Endothelial cell of umbilical vein (primary cell): ENCODE measurements around the gene PSMB3. TPM values are rescaled to one million over a fixed set of nuclear protein-coding genes. Genes with fewer than 3 reads are reported as not detected.

Source experiments
- BruUV-seq: library from RNA; stranded (reverse); fragments of 400-500 nt; replicated peaks from 2 replicates; lab custom pipeline; 2021; lab: Mats Ljungman, UMichigan
- CTCF ChIA-PET: fragments of 300-600, 350-600 bp; sonication (Branson Sonifier 250); formaldehyde crosslinking; loops from one replicate; lab custom pipeline; 2021; ENCODE audit warnings: antibody characterized with exemption, inconsistent platforms; lab: Charles Lee
- POLR2A ChIA-PET: fragments of 300-600, 350-600 bp; sonication (Branson Sonifier 250); formaldehyde crosslinking; loops from one replicate; lab custom pipeline; 2021; ENCODE audit warnings: antibody characterized with exemption, inconsistent platforms; lab: Charles Lee
- DNase-seq: peaks from one replicate; pipeline ENCODE4 v3.0.0-alpha.2; 2011; ENCODE audit warnings: low read depth, low spot score
- FAIRE-seq: peaks from 2 replicates; lab custom pipeline; 2011; peaks lifted over from hg19 to GRCh38; lab: Jason Lieb, UNC
- H2AFZ ChIP-seq: 2 replicates; pipeline ENCODE4 v1.6.0; 2012; ENCODE audit warnings: low read depth, low read length, control low read depth, inconsistent platforms
- H3K27ac ChIP-seq: 2 replicates; pipeline ENCODE4 v1.5.1; 2011; ENCODE audit warnings: low read depth, mild to moderate bottlenecking, control low read depth, low read length, moderate library complexity; ENCODE audit not compliant: insufficient read depth
- H3K27me3 ChIP-seq, 2 experiments: 2 replicates each; pipeline versions ENCODE4 v1.6.0 to v1.6.1; 2011; ENCODE audit warnings: low read length in 2 of 2, mixed read lengths in 1 of 2; ENCODE audit not compliant: control insufficient read depth in 2 of 2, insufficient read depth in 2 of 2
- H3K36me3 ChIP-seq, 2 experiments: 2 replicates in 1 of 2; 3 replicates in 1 of 2; pipeline ENCODE4 v1.5.1; 2011; ENCODE audit warnings: low read length in 2 of 2, mild to moderate bottlenecking in 1 of 2, moderate library complexity in 1 of 2; ENCODE audit not compliant: control insufficient read depth in 2 of 2, insufficient read depth in 2 of 2; ENCODE audit errors: extremely low read depth in 1 of 2
- H3K4me1 ChIP-seq: 3 replicates; pipeline ENCODE4 v1.5.1; 2011; ENCODE audit warnings: mild to moderate bottlenecking, low read length; ENCODE audit not compliant: control insufficient read depth, insufficient read depth; ENCODE audit errors: extremely low read depth
- H3K4me2 ChIP-seq: 2 replicates; pipeline ENCODE4 v1.6.1; 2011; ENCODE audit warnings: low read length, control low read depth, mixed read lengths; ENCODE audit not compliant: insufficient read depth
- H3K4me3 ChIP-seq, 3 experiments: fragments of 200-600 bp in 1 of 3; sonication (generic), shearing (Covaris generic) in 1 of 3; replicated peaks in 1 of 3; 2 replicates each; pipeline ENCODE4 v1.5.1; 2011 to 2016; ENCODE audit warnings: control low read depth in 3 of 3, low read length in 3 of 3, mild to moderate bottlenecking in 2 of 3, inconsistent platforms in 1 of 3, low read depth in 1 of 3, moderate library complexity in 1 of 3; ENCODE audit not compliant: insufficient read depth in 1 of 3
- H3K79me2 ChIP-seq: 2 replicates; pipeline ENCODE4 v1.6.0; 2012; ENCODE audit warnings: low read length, inconsistent platforms; ENCODE audit not compliant: control insufficient read depth, insufficient read depth
- H3K9ac ChIP-seq: replicated peaks from 2 replicates; pipeline ENCODE3; 2011; ENCODE audit warnings: low read length, control low read depth; ENCODE audit not compliant: insufficient read depth; ENCODE audit errors: extremely low read depth
- H3K9me1 ChIP-seq: replicated peaks from 3 replicates; pipeline ENCODE4 v1.6.0; 2011; ENCODE audit warnings: mild to moderate bottlenecking, low read length; ENCODE audit not compliant: control insufficient read depth, insufficient read depth; ENCODE audit errors: extremely low read depth
- H3K9me3 ChIP-seq: replicated peaks from 2 replicates; pipeline ENCODE4 v1.5.1; 2012; ENCODE audit warnings: low read length, inconsistent platforms; ENCODE audit not compliant: control insufficient read depth, insufficient read depth
- H4K20me1 ChIP-seq: replicated peaks from 2 replicates; pipeline ENCODE3; 2011; ENCODE audit warnings: mild to moderate bottlenecking, low read length; ENCODE audit not compliant: control insufficient read depth, insufficient read depth; ENCODE audit errors: extremely low read depth
- CTCF ChIP-seq, 2 donors: IDR thresholded peaks; 1 replicate in 1 of 2; 2 replicates in 1 of 2; pipeline ENCODE4 v1.5.1; 2011; ENCODE audit warnings: low read length in 2 of 2, mild to moderate bottlenecking in 2 of 2, moderate library complexity in 2 of 2, control low read depth in 1 of 2, inconsistent platforms in 1 of 2, low read depth in 1 of 2; ENCODE audit not compliant: insufficient read depth in 1 of 2; ENCODE audit errors: extremely low read depth in 1 of 2
- EZH2 ChIP-seq: IDR thresholded peaks from 2 replicates; pipeline ENCODE4 v1.6.1; 2012; ENCODE audit warnings: borderline replicate concordance, low read depth, mild to moderate bottlenecking, moderate library complexity, low read length, inconsistent platforms; ENCODE audit not compliant: severe bottlenecking
- FOS ChIP-seq: IDR thresholded peaks from 2 replicates; pipeline ENCODE4 v1.6.1; 2011; ENCODE audit warnings: mild to moderate bottlenecking, low read length, moderate library complexity, borderline replicate concordance; ENCODE audit not compliant: insufficient read depth
- GATA2 ChIP-seq: IDR thresholded peaks from 2 replicates; pipeline ENCODE4 v1.7.0; 2011; ENCODE audit warnings: low read depth, mild to moderate bottlenecking, moderate library complexity, mixed read lengths, low read length; ENCODE audit not compliant: insufficient read length, insufficient read depth
- JUN ChIP-seq: IDR thresholded peaks from 2 replicates; pipeline ENCODE4 v1.6.1; 2011; ENCODE audit warnings: borderline replicate concordance, low read depth; ENCODE audit not compliant: insufficient read length, insufficient read depth
- MAX ChIP-seq: IDR thresholded peaks from 2 replicates; pipeline ENCODE4 v1.6.1; 2011; ENCODE audit not compliant: insufficient read depth, insufficient read length
- MYC ChIP-seq: IDR thresholded peaks from one replicate; pipeline ENCODE4 v1.6.1; 2011; ENCODE audit warnings: mild to moderate bottlenecking, low read depth, low read length
- POLR2A ChIP-seq: IDR thresholded peaks from 2 replicates; pipeline ENCODE4 v1.6.1; 2012; ENCODE audit warnings: low read depth, mild to moderate bottlenecking, control low read depth, low read length
- POLR2AphosphoS5 ChIP-seq: IDR thresholded peaks from 2 replicates; pipeline ENCODE4 v1.6.1; 2012; ENCODE audit warnings: low read depth, mild to moderate bottlenecking, control low read depth, low read length, moderate library complexity; ENCODE audit not compliant: insufficient read depth
- dilution Hi-C: fragments of 300-500 bp; cut with MboI; formaldehyde crosslinking; loops from one replicate; pipeline ENCODE4 v1.15.0; 2019; ENCODE audit warnings: low sequenced_read_pairs; ENCODE audit not compliant: extremely low pct_ligation_motif_present
- intact Hi-C: fragments of 100-400 bp; cut with micrococcal nuclease; formaldehyde crosslinking; loops from one replicate; pipeline ENCODE4 v1.10.0; 2022
- polyA plus RNA-seq, 4 experiments: library from polyadenylated mRNA; depleted of rRNA in 3 of 4; stranded (reverse) in 3 of 4; unstranded in 1 of 4; fragments of >200 nt; gene quantifications; 2 replicates each; pipeline versions ENCODE4 v1.2.1 to v1.2.3, GENCODE V29; 2011 to 2012; ENCODE audit warnings: missing spikeins in 1 of 4
- total RNA-seq: library from RNA; stranded (reverse); gene quantifications from 2 replicates; pipeline ENCODE4 v1.2.3, GENCODE V29; 2021

PSMB3 gene
- total and polyA plus RNA-seq, 2 donors (not counting 3 experiments of a cell fraction or from before 2014, with no cell fraction given), result 213 to 685 TPM

- CTCF ChIA-PET, result no interaction called here
- intact Hi-C loops (loop anchor here (5.0 kb wide), 1 partner anchor 52 kb away; the partner anchor contains the start of gene RPL23), dilution Hi-C loops (no loop called here)
- H3K4me2 ChIP-seq, result peak overlapping the region; percentile 92
- peak overlapping the region; percentile 98 for H3K9ac ChIP-seq
- H3K27me3 ChIP-seq, result no peaks in the 10 kb centered on the region
- FAIRE-seq, result no peak
- no peaks in the 10 kb centered on the region for H4K20me1 ChIP-seq
- H3K79me2 ChIP-seq, result peaks cover 38% of the 10 kb centered on the region
- peak overlapping the region; percentile 48 for H2AFZ ChIP-seq
- H3K9me1 ChIP-seq, result no peaks in the 10 kb centered on the region
- BruUV-seq, result no TSS peak
- peaks cover 11 to 12% of the 10 kb centered on the region in 2 experiments for H3K36me3 ChIP-seq
- H3K27ac ChIP-seq, result no peak overlapping the region
- POLR2A ChIA-PET, result no interaction called here
- TF ChIP-seq JUN (no peak), FOS (no peak), MAX (no peak), MYC (no peak), POLR2A (no peak), EZH2 (no peak), GATA2 (no peak), POLR2AphosphoS5 (no peak), CTCF (IDR thresholded peaks at IDR 0.05; ENCODE audit: extremely low read depth in 1 of 2, insufficient read depth in 1 of 2, low read depth in 1 of 2, low read length in 2 of 2) (no peak)
- no peaks in the 10 kb centered on the region for H3K9me3 ChIP-seq
- H3K4me3 ChIP-seq, result peak overlapping the region; percentile 28 to 94 (median 64)
- DNase-seq, result no peak
- H3K4me1 ChIP-seq, result peaks cover 17% of the 10 kb centered on the region
These were observed 47.8 kb downstream of the PSMB3 start for GRCh38 chr17:38800237-38800760.
